DOHH2 (cell line): Measurements from ENCODE around the gene SUMO1.

Experiments
- H3F3A ChIP-seq: fragments of 200-600 bp; sonication (generic), shearing (Covaris generic); 2 replicates; pipeline ENCODE4 v1.6.0; 2016; ENCODE audit warnings: antibody characterized with exemption, mild to moderate bottlenecking; ENCODE audit not compliant: control insufficient read depth, insufficient read depth
- H3K27ac ChIP-seq: fragments of 200-600 bp; sonication (generic); 2 replicates; pipeline ENCODE4 v1.5.1; 2014; ENCODE audit warnings: low read depth, mild to moderate bottlenecking, low read length, moderate library complexity
- H3K27me3 ChIP-seq: fragments of 200-600 bp; sonication (generic); 2 replicates; pipeline ENCODE4 v1.6.1; 2014; ENCODE audit warnings: mild to moderate bottlenecking, low read length, mixed read lengths; ENCODE audit not compliant: control insufficient read depth
- H3K36me3 ChIP-seq: fragments of 200-600 bp; sonication (generic); 2 replicates; pipeline ENCODE4 v1.6.1; 2014; ENCODE audit warnings: mild to moderate bottlenecking, low read length, moderate library complexity, mixed read lengths; ENCODE audit not compliant: control insufficient read depth
- H3K4me1 ChIP-seq: fragments of 200-600 bp; sonication (generic); 2 replicates; pipeline ENCODE4 v1.6.1; 2014; ENCODE audit warnings: mild to moderate bottlenecking, low read length, mixed read lengths; ENCODE audit not compliant: control insufficient read depth
- H3K4me2 ChIP-seq: fragments of 200-600 bp; sonication (generic); 2 replicates; pipeline ENCODE4 v1.6.0; 2014; ENCODE audit warnings: mild to moderate bottlenecking, low read length, moderate library complexity
- H3K4me3 ChIP-seq: fragments of 200-600 bp; sonication (generic); 2 replicates; pipeline ENCODE4 v1.5.1; 2014; ENCODE audit warnings: mild to moderate bottlenecking, low read length, mixed read lengths
- H3K79me2 ChIP-seq: fragments of 200-600 bp; sonication (generic); 2 replicates; pipeline ENCODE4 v1.6.1; 2014; ENCODE audit warnings: mild to moderate bottlenecking, low read length, mixed read lengths; ENCODE audit not compliant: control insufficient read depth
- H3K9me2 ChIP-seq: fragments of 200-600 bp; sonication (generic); replicated peaks from 2 replicates; pipeline ENCODE4 v1.6.1; 2014; ENCODE audit warnings: mild to moderate bottlenecking, low read length, mixed read lengths; ENCODE audit not compliant: control insufficient read depth
- H3K9me3 ChIP-seq: fragments of 200-600 bp; sonication (generic); 2 replicates; pipeline ENCODE4 v1.6.1; 2014; ENCODE audit warnings: antibody characterized with exemption, low read length, mixed read lengths; ENCODE audit not compliant: control insufficient read depth, insufficient read depth
- H4K20me1 ChIP-seq: fragments of 200-600 bp; sonication (generic); 2 replicates; pipeline ENCODE4 v1.6.0; 2014; ENCODE audit warnings: low read depth, mild to moderate bottlenecking, antibody characterized with exemption, low read length, moderate library complexity; ENCODE audit not compliant: control insufficient read depth, insufficient read depth
- CTCF ChIP-seq: fragments of 200-600 bp; sonication (generic); IDR thresholded peaks from one replicate; pipeline ENCODE4 v1.5.1; 2014; ENCODE audit warnings: antibody characterized with exemption, mild to moderate bottlenecking, low read depth, low read length; ENCODE audit not compliant: poor library complexity, severe bottlenecking
- EZH2phosphoT487 ChIP-seq: fragments of 200-600 bp; sonication (generic); IDR thresholded peaks from 2 replicates; pipeline ENCODE4 v1.6.1; 2017; ENCODE audit warnings: borderline replicate concordance, mild to moderate bottlenecking, antibody characterized with exemption, low read length, moderate library complexity, mixed read lengths

Gene SUMO1

DNA sequence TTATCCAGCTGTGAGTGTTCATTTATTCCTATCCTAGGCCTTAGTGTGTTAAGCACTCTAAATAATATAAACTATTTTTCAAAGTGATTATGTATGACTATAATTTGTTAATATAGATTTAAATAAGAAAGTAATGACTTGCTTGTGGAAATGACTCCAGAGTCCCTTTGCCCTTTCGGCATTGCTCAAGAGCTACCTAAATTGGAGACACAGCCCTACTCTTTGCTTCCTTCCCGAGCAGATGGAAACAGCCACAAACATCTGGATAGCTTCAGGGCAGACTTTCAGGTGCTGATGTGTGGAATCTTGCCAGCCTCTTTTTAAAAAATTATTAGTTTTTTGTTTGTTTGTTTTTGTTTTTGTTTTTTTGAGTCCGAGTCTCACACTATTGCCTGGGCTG lies 44.0 kb downstream of the SUMO1 start:
- Histone ChIP-seq H3K4me3 (no peak overlapping the region), H3K79me2 (no peaks in the 10 kb centered on the region), H3K9me2 (no peaks in the 10 kb centered on the region), H3K27me3 (0 out of 2 replicates have a peak, but pooled peaks cover 4% of the 10 kb centered on the region), H3K4me1 (no peaks in the 10 kb centered on the region), H3K27ac (no peak overlapping the region), H3F3A (no peaks in the 10 kb centered on the region), H3K9me3 (no peaks in the 10 kb centered on the region), H3K4me2 (no peak overlapping the region), H4K20me1 (no peaks in the 10 kb centered on the region), H3K36me3 (no peaks in the 10 kb centered on the region)
- TF ChIP-seq EZH2phosphoT487 (no peak), CTCF (no peak)

- TF ChIP-seq EZH2phosphoT487 (no peak), CTCF (no peak)
- H3K27me3 ChIP-seq, result peaks cover 5% of the 10 kb centered on the region
- H3K9me2 ChIP-seq, result no peaks in the 10 kb centered on the region
- no peaks in the 10 kb centered on the region for H3K4me1 ChIP-seq
- H3F3A ChIP-seq, result no peaks in the 10 kb centered on the region
- no peaks in the 10 kb centered on the region for H3K79me2 ChIP-seq
- H3K9me3 ChIP-seq, result no peaks in the 10 kb centered on the region
- no peak overlapping the region for H3K27ac ChIP-seq
- no peak overlapping the region for H3K4me3 ChIP-seq
- H3K36me3 ChIP-seq, result no peaks in the 10 kb centered on the region
- no peaks in the 10 kb centered on the region for H4K20me1 ChIP-seq
- no peak overlapping the region for H3K4me2 ChIP-seq
These were observed 44.5 kb downstream of the SUMO1 start for GRCh38 chr2:202193881-202194353.

- Histone ChIP-seq H3K9me2 (no peaks in the 10 kb centered on the region), H3K79me2 (no peaks in the 10 kb centered on the region), H3K27ac (no peak overlapping the region), H4K20me1 (no peaks in the 10 kb centered on the region), H3K27me3 (peaks cover 10% of the 10 kb centered on the region), H3F3A (no peaks in the 10 kb centered on the region), H3K4me1 (no peaks in the 10 kb centered on the region), H3K4me3 (no peak overlapping the region), H3K4me2 (no peak overlapping the region), H3K9me3 (no peaks in the 10 kb centered on the region), H3K36me3 (no peaks in the 10 kb centered on the region)
- TF ChIP-seq EZH2phosphoT487 (no peak), CTCF (no peak)
These were observed 45.1 kb downstream of the SUMO1 start for GRCh38 chr2:202193305-202193704.
